ENCODE results near the gene RNF13.
"Not testable (repeated sequence)": the region's sequence is repeated elsewhere in the genome, so short reads cannot be mapped to it uniquely, and the experiment has no call there.

The RNF13 gene

DNA sequence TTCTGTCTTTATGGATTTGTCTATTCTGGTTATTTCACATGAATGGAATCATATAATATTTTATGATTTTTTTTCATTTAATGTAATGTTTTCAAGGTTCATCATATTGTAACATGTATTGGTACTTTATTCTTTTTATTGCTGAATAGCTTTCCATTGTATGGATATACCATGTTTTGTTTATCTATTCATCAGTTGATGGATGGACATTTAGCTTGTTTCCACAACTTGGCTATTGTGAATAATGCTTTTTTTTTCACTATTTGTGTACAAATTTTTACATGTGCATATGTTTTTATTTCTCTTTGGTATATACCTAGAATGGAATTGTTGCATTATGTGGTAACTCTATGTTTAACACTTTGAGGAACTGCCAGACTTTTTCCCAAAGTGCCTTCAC is 93.0 kb downstream of the RNF13 start:
- Mint-ChIP-seq H3K9me3 (no peaks in the 10 kb centered on the region), H3K4me3 (no peak overlapping the region), H3K36me3 (no peaks in the 10 kb centered on the region), H3K27ac (no peak overlapping the region), H3K4me1 (no peaks in the 10 kb centered on the region), H3K27me3 (no peaks in the 10 kb centered on the region)
- DNase-seq, result no peak
- CTCF ChIA-PET, result interaction anchor here (1.7 kb wide), 1 partner anchor 30 kb away, joined by 3 read pairs; no protein-coding TSS in a partner anchor

DNA sequence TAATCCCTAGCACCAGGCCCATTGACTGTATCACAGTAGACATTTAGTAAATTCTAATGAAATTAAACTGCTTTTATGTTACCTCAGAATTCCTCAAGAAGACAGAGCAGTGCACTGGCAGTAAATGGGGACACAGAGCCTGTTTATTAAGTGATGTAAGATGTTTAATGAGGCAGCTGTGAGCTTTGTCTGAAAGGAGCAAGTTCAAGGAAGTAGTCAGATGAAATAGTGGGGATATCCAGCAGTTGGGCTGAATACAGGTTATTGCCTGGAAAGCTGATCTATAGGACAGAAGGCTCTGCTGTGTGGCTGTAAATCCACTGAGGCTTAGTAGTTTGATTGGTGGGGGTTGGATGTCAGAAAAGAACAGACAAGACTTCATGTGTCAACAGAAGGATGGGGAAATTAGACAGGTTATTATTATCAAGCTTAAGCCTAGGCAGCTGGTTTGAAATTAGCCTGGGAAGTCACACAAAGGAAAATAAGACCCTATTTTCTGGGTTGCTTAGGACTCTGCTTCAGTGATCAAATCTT is 95.5 kb downstream of the RNF13 start:
- Mint-ChIP-seq H3K4me3 (no peak overlapping the region), H3K4me1 (no peaks in the 10 kb centered on the region), H3K36me3 (peaks cover 5% of the 10 kb centered on the region), H3K27me3 (no peaks in the 10 kb centered on the region), H3K9me3 (no peaks in the 10 kb centered on the region), H3K27ac (no peak overlapping the region)
- no peak for DNase-seq
- CTCF ChIA-PET, result interaction anchor here (0.9 kb wide), 1 partner anchor 139 kb away, joined by 3 read pairs; no protein-coding TSS in a partner anchor

- no peaks in the 10 kb centered on the region for H3K27me3 Mint-ChIP-seq
- H3K9me3 Mint-ChIP-seq, result no peaks in the 10 kb centered on the region
- H3K27ac Mint-ChIP-seq, result no peak overlapping the region
- H3K4me1 Mint-ChIP-seq, result no peaks in the 10 kb centered on the region
- CTCF ChIA-PET, result no interaction called here
- DNase-seq, result no peak
- H3K36me3 Mint-ChIP-seq, result peaks cover 12% of the 10 kb centered on the region
- no peak overlapping the region for H3K4me3 Mint-ChIP-seq
Observed at GRCh38 chr3:149909923-149910322, 96.9 kb downstream of the RNF13 start.

GRCh38 chr3:149917124-149917667 is 104.2 kb downstream of the RNF13 start:
- DNase-seq, result no peak
- CTCF ChIA-PET, result no interaction called here
- Mint-ChIP-seq H3K27ac (no peak overlapping the region), H3K9me3 (no peaks in the 10 kb centered on the region), H3K4me1 (no peaks in the 10 kb centered on the region), H3K27me3 (no peaks in the 10 kb centered on the region), H3K4me3 (no peak overlapping the region), H3K36me3 (peaks cover 30% of the 10 kb centered on the region)

DNA sequence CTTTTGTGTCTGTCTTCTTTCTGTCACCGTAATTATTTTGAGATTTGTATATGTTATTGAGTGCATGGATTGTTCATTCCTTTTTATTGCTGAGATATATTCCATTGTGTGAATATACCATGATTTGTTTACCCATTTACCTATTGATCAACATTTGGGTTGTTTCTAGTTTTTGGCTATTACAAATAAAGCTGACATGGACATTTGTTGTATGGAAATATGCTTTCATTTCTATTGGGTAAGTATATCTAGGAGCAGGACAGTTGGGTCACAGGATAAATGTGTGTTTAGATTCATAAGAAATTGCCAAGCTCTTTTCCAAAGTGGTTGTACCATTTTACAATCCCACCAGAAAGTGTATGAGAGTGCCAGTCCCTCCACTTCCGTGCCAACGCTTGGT is 106.5 kb downstream of the RNF13 start:
- Mint-ChIP-seq H3K36me3 (peaks cover 25% of the 10 kb centered on the region), H3K27me3 (no peaks in the 10 kb centered on the region), H3K27ac (no peak overlapping the region), H3K9me3 (no peaks in the 10 kb centered on the region), H3K4me3 (no peak overlapping the region), H3K4me1 (no peaks in the 10 kb centered on the region)
- CTCF ChIA-PET, result no interaction called here
- DNase-seq, result no peak

DNA sequence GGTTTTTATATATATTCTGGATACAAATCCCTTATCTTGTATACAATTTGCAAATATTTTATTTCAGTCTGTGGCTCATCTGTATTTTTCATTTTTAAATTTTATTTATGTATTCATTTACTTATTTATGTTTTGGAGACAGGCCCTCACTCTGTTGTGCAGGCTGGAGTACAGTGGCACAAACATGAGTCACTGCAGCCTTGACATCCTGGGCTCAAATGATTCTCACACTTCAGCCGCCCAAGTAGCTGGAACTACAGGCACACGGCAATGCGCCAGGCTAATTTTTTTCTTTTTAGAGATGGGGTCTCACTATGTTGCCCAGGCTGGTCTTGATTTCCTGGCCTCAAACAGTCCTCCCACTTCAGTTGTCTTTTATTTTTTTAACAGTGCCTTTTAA is 107.1 kb downstream of the RNF13 start:
- H3K27ac Mint-ChIP-seq, result no peak overlapping the region
- no peak for DNase-seq
- H3K36me3 Mint-ChIP-seq, result peaks cover 25% of the 10 kb centered on the region
- no peaks in the 10 kb centered on the region for H3K27me3 Mint-ChIP-seq
- H3K4me3 Mint-ChIP-seq, result no peak overlapping the region
- CTCF ChIA-PET, result no interaction called here
- H3K9me3 Mint-ChIP-seq, result no peaks in the 10 kb centered on the region
- no peaks in the 10 kb centered on the region for H3K4me1 Mint-ChIP-seq

DNA sequence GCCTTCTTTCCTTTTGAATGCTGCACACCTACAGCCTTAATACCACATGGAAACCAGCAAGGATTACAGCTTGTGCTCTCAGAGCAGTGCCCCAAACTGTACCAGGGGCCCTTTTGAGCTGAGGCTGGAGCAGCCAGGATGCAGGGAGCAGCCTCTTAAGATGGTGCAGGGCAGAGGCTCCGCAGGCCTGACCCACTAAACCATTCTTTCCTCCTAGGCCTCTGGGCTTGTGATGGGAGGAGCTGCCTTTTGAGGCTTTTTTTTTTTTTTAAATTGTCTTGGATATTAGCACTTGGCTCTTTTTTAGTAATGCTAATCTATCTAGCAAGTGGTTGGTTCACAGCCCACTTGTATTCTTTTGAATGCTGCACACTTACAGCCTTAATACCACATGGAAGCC is 120.0 kb downstream of the RNF13 start:
- CTCF ChIA-PET, result interaction anchor here (0.6 kb wide), 1 partner anchor 34 kb away, joined by 3 read pairs; no protein-coding TSS in a partner anchor
- Mint-ChIP-seq H3K27me3 (no peaks in the 10 kb centered on the region), H3K4me3 (no peak overlapping the region), H3K27ac (no peak overlapping the region), H3K4me1 (peaks cover 3% of the 10 kb centered on the region), H3K9me3 (peaks cover 6% of the 10 kb centered on the region), H3K36me3 (peaks cover 21% of the 10 kb centered on the region)
- DNase-seq, result no peak

GRCh38 chr3:149933858-149934257 is 120.8 kb downstream of the RNF13 start:
- Mint-ChIP-seq H3K36me3 (peaks cover 22% of the 10 kb centered on the region), H3K27me3 (no peaks in the 10 kb centered on the region), H3K4me1 (peaks cover 3% of the 10 kb centered on the region), H3K9me3 (peaks cover 6% of the 10 kb centered on the region), H3K4me3 (no peak overlapping the region), H3K27ac (no peak overlapping the region)
- CTCF ChIA-PET, result interaction anchor here (0.6 kb wide), 1 partner anchor 34 kb away, joined by 3 read pairs; no protein-coding TSS in a partner anchor
- DNase-seq, result no peak

- Mint-ChIP-seq H3K27ac (no peak overlapping the region), H3K4me1 (peaks cover 3% of the 10 kb centered on the region), H3K36me3 (peaks cover 22% of the 10 kb centered on the region), H3K9me3 (peaks cover 6% of the 10 kb centered on the region), H3K27me3 (no peaks in the 10 kb centered on the region), H3K4me3 (no peak overlapping the region)
- CTCF ChIA-PET, result no interaction called here
- DNase-seq, result no peak
Observed at GRCh38 chr3:149934524-149934923, 121.5 kb downstream of the RNF13 start.

- peaks cover 3% of the 10 kb centered on the region for H3K9me3 Mint-ChIP-seq
- no peak overlapping the region for H3K27ac Mint-ChIP-seq
- H3K4me1 Mint-ChIP-seq, result peaks cover 3% of the 10 kb centered on the region
- H3K4me3 Mint-ChIP-seq, result no peak overlapping the region
- CTCF ChIA-PET, result interaction anchor here (1.0 to 1.6 kb wide), 3 partner anchors 30 to 247 kb away, joined by 3 to 6 read pairs (median 4); no protein-coding TSS in a partner anchor
- DNase-seq, result peak; percentile 45
- peaks cover 15% of the 10 kb centered on the region for H3K36me3 Mint-ChIP-seq
- no peaks in the 10 kb centered on the region for H3K27me3 Mint-ChIP-seq
Observed at GRCh38 chr3:149936812-149937230, 123.8 kb downstream of the RNF13 start.

GRCh38 chr3:149938392-149939055 is 125.5 kb downstream of the RNF13 start:
- H3K4me3 Mint-ChIP-seq, H3K4me1 Mint-ChIP-seq, DNase-seq, H3K27me3 Mint-ChIP-seq, H3K36me3 Mint-ChIP-seq, H3K27ac Mint-ChIP-seq, H3K9me3 Mint-ChIP-seq: not testable (repeated sequence)
- CTCF ChIA-PET, result interaction anchor here (1.7 kb wide), 1 partner anchor 12 kb away, joined by 5 read pairs; no protein-coding TSS in a partner anchor

DNA sequence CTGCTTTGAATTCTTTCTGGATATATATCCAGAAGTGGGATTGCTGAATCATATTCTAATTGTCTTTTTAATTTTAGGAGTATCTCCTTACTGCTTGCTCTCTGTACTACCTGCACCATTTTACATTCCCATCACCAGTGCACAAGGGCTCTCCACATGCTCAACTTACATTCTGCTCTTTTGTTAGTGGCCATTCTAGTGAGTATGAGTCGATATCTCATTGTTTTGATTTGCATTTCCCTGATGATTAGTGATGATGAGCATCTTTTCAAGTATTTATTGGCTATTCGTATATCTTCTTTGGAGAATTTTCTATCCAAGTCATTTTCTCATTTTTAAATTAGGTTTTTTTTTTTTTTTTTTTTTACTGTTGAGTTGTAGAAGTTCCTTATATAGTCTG is 128.2 kb downstream of the RNF13 start:
- peaks cover 16% of the 10 kb centered on the region for H3K36me3 Mint-ChIP-seq
- H3K27ac Mint-ChIP-seq, result peak overlapping the region; percentile 29
- DNase-seq, result no peak

DNA sequence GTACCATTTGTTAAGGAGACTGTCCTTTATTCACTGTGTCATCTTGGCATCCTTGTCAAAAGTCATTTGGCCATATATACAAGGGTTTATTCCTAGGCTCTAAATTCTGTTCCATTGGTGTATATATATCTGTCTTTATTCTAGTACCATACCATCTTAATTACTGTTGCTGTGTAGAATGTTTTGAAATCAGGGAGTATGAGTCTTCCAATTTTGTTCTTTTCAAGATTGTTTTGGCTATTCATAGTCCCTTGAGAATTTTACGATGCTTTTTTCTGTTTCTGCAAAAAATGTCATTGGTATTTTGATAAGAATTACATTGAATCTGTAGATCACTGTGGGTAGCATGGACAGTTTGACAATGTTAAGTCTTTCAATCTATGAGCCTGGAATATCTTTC is 128.9 kb downstream of the RNF13 start:
- Mint-ChIP-seq H3K9me3 (peaks cover 6% of the 10 kb centered on the region), H3K4me3 (no peak overlapping the region), H3K27me3 (no peaks in the 10 kb centered on the region), H3K4me1 (no peaks in the 10 kb centered on the region), H3K27ac (no peak overlapping the region), H3K36me3 (peaks cover 21% of the 10 kb centered on the region)
- DNase-seq, result no peak
- CTCF ChIA-PET, result no interaction called here

More for the DNA sequence above, 128.2 kb downstream of the RNF13 start:
- CTCF ChIA-PET, result no interaction called here
- Mint-ChIP-seq H3K4me1 (no peaks in the 10 kb centered on the region), H3K9me3 (peaks cover 6% of the 10 kb centered on the region), H3K4me3 (no peak overlapping the region), H3K27me3 (no peaks in the 10 kb centered on the region)

DNA sequence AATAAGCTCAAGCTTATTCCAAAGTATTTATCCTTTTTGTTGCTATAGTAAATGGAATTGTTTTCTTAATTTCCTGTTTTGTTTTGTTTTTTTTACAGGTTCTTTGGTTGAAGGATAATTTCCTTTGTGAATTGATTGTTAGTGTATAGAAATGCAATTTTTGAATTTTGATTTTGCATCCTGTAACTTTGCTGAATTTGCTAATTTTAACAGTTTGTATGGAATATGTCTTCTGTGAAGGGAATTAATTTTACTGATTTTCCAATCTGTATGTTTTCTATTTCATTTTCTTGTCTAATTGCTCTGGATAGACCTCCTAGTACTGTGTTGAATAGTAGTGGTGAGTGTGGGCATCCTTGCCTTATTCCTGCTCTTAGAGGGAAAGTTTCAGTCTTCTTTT is 129.4 kb downstream of the RNF13 start:
- Mint-ChIP-seq H3K36me3 (peaks cover 22% of the 10 kb centered on the region), H3K9me3 (peaks cover 6% of the 10 kb centered on the region), H3K27ac (no peak overlapping the region), H3K4me1 (no peaks in the 10 kb centered on the region), H3K27me3 (no peaks in the 10 kb centered on the region), H3K4me3 (no peak overlapping the region)
- CTCF ChIA-PET, result no interaction called here
- DNase-seq, result no peak

GRCh38 chr3:149943966-149944365 is 131.0 kb downstream of the RNF13 start:
- H3K4me1 Mint-ChIP-seq, CTCF ChIA-PET, H3K27ac Mint-ChIP-seq, DNase-seq, H3K4me3 Mint-ChIP-seq, H3K27me3 Mint-ChIP-seq, H3K9me3 Mint-ChIP-seq: not testable (repeated sequence)
- peaks cover 22% of the 10 kb centered on the region for H3K36me3 Mint-ChIP-seq
